Medulla oblongata (tissue), 1 donor: ENCODE results near the gene ZNF618.

Experiments
- DNase-seq: peaks from one replicate; pipeline ENCODE4 v3.0.0-alpha.2; 2015; ENCODE audit errors: extremely low spot score

ZNF618 gene

GRCh38 chr9:113957351-113957750, 81.2 kb downstream of the ZNF618 start:
- no peak for DNase-seq

- DNase-seq: no peak
Measured at GRCh38 chr9:113957821-113958341, 81.8 kb downstream of the ZNF618 start.

- no peak for DNase-seq
Measured at GRCh38 chr9:113958556-113958955, 82.4 kb downstream of the ZNF618 start.

GRCh38 chr9:113960768-113961167, 84.7 kb downstream of the ZNF618 start:
- DNase-seq: no peak

GRCh38 chr9:113962396-113962795, 86.3 kb downstream of the ZNF618 start:
- no peak for DNase-seq

- peak; percentile 41 for DNase-seq
Measured at GRCh38 chr9:113963017-113963620, 87.0 kb downstream of the ZNF618 start.

GRCh38 chr9:113963696-113964494, 87.8 kb downstream of the ZNF618 start:
- DNase-seq: no peak

GRCh38 chr9:113964495-113965170, 88.5 kb downstream of the ZNF618 start:
- no peak for DNase-seq

- no peak for DNase-seq
Measured at GRCh38 chr9:113966394-113966793, 90.3 kb downstream of the ZNF618 start.

GRCh38 chr9:113967380-113967779, 91.3 kb downstream of the ZNF618 start:
- DNase-seq: no peak

GRCh38 chr9:113969343-113969742, 93.2 kb downstream of the ZNF618 start:
- no peak for DNase-seq

- DNase-seq: no peak
Measured at GRCh38 chr9:113973226-113973625, 97.1 kb downstream of the ZNF618 start.

- no peak for DNase-seq
Measured at GRCh38 chr9:113973963-113974413, 97.9 kb downstream of the ZNF618 start.

GRCh38 chr9:113976915-113977314, 100.8 kb downstream of the ZNF618 start:
- no peak for DNase-seq

GRCh38 chr9:113978725-113979342, 102.7 kb downstream of the ZNF618 start:
- DNase-seq: no peak

- no peak for DNase-seq
Measured at GRCh38 chr9:113979343-113980127, 103.4 kb downstream of the ZNF618 start.

- no peak for DNase-seq
Measured at GRCh38 chr9:113984639-113985380, 108.7 kb downstream of the ZNF618 start.

GRCh38 chr9:113985968-113986585, 110.0 kb downstream of the ZNF618 start:
- DNase-seq: no peak

- no peak for DNase-seq
Measured at GRCh38 chr9:113986931-113987330, 110.8 kb downstream of the ZNF618 start.

GRCh38 chr9:113987526-113987925, 111.4 kb downstream of the ZNF618 start:
- DNase-seq: no peak
